ENCODE data around the gene AFF3.
A peak's percentile ranks its signal among the peaks of the same experiment; 100 is the strongest.

AFF3 gene

DNA sequence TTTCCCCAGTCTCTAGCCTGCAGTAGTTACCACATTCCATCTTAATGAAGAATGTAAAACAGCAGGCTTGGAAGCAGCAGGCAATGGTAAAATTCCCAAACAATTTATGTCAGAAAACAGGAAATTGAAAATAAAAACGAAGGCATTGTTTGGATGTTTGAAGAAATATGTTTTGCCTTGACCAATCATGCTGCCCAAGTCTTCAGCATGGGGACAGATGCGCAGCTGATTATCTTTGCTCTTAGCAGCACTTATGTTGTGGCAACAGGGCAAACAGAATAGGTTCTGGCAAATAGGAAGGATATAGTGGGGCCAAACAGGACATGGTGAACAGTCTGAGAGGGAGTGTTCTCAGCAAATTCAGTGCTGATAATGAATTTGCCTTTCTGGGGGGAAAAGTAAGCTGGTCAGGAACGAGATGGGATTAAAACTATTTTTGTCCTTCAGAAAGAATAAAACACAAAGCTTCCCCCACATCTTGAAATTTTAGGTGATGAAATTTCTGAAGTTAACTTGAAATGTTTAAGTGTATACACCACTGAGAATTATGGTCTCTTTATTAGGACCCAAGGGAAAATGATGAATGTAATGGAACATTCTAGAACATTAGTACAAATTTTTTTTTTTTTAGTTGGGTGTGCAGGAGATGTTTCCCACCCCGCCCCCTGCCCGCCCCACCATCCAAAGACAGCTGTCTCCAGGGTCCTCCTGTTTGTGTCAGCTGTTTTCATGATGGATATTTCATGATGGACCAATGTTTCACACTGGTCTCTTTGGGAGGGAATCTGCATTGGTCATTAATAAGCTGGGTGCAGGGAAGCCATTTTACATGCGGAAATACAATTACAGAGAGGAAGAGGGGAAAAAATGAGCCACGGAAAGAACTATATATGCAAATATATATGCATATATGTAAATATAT is 413.0 kb downstream of the AFF3 start:
- DNase-seq = peak; percentile 44

- DNase-seq = no peak
These were observed 414.2 kb downstream of the AFF3 start for GRCh38 chr2:99728166-99728565.

GRCh38 chr2:99727199-99727598 is 415.2 kb downstream of the AFF3 start:
- no peak for DNase-seq

- DNase-seq = no peak
These were observed 415.7 kb downstream of the AFF3 start for GRCh38 chr2:99726691-99727090.

DNA sequence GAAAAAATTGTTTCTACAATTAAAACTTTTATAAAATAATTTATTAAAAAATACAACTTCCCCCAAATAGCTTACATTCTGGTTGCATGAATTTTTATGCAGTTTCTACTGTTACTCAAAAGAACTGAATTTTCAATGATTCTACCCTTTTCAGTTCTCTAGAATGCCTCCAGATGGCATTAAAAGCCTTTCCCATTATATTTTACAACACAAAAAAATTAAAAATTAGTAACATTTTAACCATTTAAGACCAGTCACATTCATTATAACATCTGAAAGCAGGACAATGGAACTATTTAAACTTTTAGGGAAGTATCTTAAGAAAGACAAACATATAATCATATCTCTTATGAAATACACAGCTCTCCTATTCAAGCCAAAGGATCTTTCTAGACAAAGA is 416.6 kb downstream of the AFF3 start:
- no peak for DNase-seq

- DNase-seq = no peak
These were observed 419.9 kb downstream of the AFF3 start for GRCh38 chr2:99722476-99722875.

DNA sequence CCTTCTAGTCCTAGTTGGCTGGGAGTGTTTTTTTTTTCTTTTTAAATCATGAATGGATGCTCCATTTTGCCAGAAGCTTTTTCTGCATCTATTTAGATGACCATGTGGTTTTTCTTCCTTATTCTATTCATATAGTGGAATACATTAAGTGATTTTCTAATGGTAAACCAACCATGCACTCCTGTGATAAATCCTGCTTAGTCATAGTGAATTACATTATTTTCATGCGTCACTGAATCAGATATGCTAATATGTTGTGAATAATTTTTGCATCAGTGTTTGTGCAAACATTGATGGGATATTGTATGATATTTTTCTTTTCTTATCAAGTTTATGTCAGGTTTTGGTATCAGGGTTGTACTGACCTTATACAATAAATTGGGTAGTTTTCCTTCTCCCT is 423.3 kb downstream of the AFF3 start:
- DNase-seq = no peak

DNA sequence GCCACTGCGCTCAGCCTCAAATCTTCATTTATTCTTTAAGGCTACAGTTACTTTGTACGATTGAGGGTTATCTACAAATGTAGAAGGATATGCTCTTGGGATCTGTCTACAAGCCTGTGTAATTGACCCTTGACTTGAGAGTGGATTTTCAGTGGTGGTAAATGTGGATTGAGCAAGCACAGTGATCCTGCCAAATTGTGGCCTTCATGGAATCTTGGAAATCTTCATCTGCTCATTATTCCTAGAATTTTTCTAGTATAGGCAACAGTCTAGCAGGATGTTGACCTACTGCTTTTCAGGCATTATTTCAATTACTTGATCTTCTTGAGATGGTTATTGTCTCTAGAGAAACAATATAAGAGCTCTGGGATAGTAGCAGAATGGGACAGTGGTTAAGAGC is 426.4 kb downstream of the AFF3 start:
- DNase-seq = no peak

- no peak for DNase-seq
These were observed 428.0 kb downstream of the AFF3 start for GRCh38 chr2:99714349-99714748.

GRCh38 chr2:99711144-99711543 is 431.2 kb downstream of the AFF3 start:
- no peak for DNase-seq

GRCh38 chr2:99710721-99711120 is 431.7 kb downstream of the AFF3 start:
- peak; percentile 35 for DNase-seq

DNA sequence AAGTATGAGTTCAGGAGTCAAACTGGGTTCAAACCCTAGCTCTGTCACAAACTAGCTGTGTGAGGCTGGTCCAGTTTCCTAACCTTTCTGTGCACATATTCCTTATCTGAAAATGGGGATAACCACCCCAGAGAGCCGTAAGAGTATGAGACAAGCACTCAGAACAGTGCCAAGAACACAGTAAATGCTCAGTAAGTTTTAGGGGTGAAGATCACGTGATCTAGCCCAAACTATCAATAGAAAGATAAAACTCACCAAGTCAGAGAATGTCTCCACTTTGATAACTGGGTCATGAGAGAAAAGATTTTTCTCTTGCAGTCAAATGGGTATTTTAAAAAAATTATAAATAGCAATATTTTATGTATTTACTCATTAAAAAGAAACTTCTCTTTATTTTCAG is 433.2 kb downstream of the AFF3 start:
- no peak for DNase-seq

GRCh38 chr2:99708231-99708630 is 434.2 kb downstream of the AFF3 start:
- DNase-seq = no peak

GRCh38 chr2:99707592-99707991 is 434.8 kb downstream of the AFF3 start:
- peak; percentile 72 for DNase-seq

DNA sequence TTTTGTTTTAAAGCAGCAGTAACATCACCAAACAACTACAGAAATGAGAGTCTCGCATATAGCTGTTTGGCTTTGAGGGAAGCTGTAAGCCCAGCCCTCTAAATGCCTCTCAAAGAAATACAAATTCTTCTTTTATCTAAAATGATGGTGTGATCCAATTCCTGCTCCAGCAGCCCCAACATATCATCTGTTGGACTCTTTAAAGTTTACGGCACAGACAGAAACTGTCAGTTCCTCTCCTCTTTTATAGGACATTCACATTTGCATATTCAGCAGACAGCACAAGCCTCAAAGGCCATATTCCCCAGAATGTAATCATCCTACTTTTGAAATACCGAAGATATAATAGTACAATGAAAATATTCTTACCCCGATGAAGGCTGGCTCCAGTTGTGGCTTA is 435.7 kb downstream of the AFF3 start:
- no peak for DNase-seq

- DNase-seq = no peak
These were observed 440.9 kb downstream of the AFF3 start for GRCh38 chr2:99701503-99701902.

- no peak for DNase-seq
These were observed 441.6 kb downstream of the AFF3 start for GRCh38 chr2:99700482-99701398.

DNA sequence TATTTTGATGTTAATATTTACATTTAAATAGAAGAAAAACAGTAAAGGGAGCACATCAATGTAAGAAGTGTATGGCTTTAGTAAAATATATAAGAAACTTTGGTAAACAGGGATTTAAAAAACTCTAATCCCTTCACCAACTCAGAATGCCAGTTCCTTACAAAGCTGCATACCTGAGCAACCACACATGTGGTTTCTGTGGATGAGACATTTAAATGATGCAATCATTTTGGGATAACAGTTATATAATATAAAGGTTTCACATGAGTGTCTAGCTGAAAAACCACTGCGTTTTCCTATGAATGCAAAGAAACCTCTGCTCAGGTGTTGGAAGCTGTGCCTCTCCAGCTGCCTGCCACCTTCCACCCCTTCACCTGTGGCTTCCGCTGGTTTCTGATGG is 443.5 kb downstream of the AFF3 start:
- DNase-seq = peak; percentile 68

- peak; percentile 95 for DNase-seq
These were observed 444.4 kb downstream of the AFF3 start for GRCh38 chr2:99697811-99698568.

GRCh38 chr2:99695944-99696253 is 446.5 kb downstream of the AFF3 start:
- DNase-seq = peak; percentile 59

- no peak for DNase-seq
These were observed 447.1 kb downstream of the AFF3 start for GRCh38 chr2:99695130-99695943.

DNA sequence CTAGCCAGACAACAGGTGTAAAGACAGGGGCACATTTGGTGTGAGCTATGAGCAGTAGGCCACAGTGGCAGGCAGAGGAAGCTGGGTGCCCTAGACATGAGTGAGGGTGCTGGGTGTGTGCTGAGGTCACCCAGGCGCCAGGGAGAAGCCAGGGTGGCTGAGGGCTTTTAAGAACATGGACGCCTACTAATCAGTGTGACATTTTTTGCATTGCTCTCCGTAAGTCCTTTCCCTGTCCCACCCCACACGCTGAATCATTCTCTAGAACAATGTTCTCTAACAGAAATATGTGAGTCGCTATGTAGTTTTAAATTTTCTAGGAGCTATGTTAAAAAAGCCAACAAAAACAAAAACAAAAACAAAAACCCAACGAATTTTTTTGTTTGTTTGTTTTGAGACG is 448.1 kb downstream of the AFF3 start:
- peak; percentile 65 for DNase-seq
